ENCODE results near the gene PRKD1.

PRKD1 gene

GRCh38 chr14:29580763-29581162 lies 346.9 kb downstream of the PRKD1 start:
- no peak for DNase-seq (ENCODE audit: low read depth)
- TF ChIP-seq CTCF (conservative IDR thresholded peaks at IDR 0.05; ENCODE audit: control insufficient read depth, insufficient read depth, low read depth, low read length) = no peak
- H3K4me3 ChIP-seq (ENCODE audit: control insufficient read depth, low read depth, low read length) = no peak overlapping the region

GRCh38 chr14:29579838-29580237 lies 347.8 kb downstream of the PRKD1 start:
- no peak for TF ChIP-seq CTCF (conservative IDR thresholded peaks at IDR 0.05; ENCODE audit: control insufficient read depth, insufficient read depth, low read depth, low read length)
- no peak for DNase-seq (ENCODE audit: low read depth)
- H3K4me3 ChIP-seq (ENCODE audit: control insufficient read depth, low read depth, low read length) = no peak overlapping the region

DNA sequence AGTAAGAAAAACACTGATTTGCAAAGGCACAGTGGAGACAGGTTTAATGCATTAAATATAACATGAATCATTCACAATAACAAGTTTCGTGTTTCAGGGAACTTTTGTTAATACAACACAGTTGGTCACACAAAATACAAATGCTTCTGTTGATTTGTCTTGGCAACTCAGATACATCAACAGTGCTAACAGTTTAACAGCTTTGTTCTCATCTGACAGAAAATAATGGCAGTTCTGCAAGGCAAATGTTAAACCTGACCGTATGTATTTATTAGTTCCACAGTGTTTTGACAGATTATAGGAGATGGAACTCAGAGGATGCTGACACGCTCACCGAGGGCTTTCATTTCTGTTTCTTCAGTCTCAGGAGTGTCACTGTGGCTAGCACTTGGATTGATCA lies 350.7 kb downstream of the PRKD1 start:
- TF ChIP-seq CTCF (conservative IDR thresholded peaks at IDR 0.05; ENCODE audit: control insufficient read depth, insufficient read depth, low read depth, low read length) = no peak
- no peak for DNase-seq (ENCODE audit: low read depth)
- H3K4me3 ChIP-seq (ENCODE audit: control insufficient read depth, low read depth, low read length) = no peak overlapping the region

GRCh38 chr14:29569194-29569593 lies 358.5 kb downstream of the PRKD1 start:
- TF ChIP-seq CTCF (conservative IDR thresholded peaks at IDR 0.05; ENCODE audit: control insufficient read depth, insufficient read depth, low read depth, low read length) = no peak
- no peak for DNase-seq (ENCODE audit: low read depth)
- H3K4me3 ChIP-seq (ENCODE audit: control insufficient read depth, low read depth, low read length) = no peak overlapping the region

DNA sequence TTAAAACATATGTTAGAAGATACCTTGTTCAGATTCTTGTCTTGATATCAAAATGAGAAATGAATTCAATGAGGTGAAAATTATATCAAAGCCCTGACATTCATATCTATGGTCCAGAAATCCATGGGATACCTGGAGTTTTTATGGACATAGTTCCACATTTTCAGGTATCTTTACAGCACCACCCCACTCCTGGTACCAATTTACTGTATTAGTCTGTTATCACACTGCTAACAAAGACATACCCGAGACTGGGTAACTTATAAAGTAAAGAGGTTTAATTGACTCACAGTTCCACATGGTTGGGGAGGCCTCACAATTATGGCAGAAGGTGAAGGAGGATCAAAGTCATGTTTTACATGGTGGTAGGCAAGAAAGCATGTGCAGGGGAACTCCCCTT lies 361.5 kb downstream of the PRKD1 start:
- no peak overlapping the region for H3K4me3 ChIP-seq (ENCODE audit: control insufficient read depth, low read depth, low read length)
- no peak for DNase-seq (ENCODE audit: low read depth)
- no peak for TF ChIP-seq CTCF (conservative IDR thresholded peaks at IDR 0.05; ENCODE audit: control insufficient read depth, insufficient read depth, low read depth, low read length)

DNA sequence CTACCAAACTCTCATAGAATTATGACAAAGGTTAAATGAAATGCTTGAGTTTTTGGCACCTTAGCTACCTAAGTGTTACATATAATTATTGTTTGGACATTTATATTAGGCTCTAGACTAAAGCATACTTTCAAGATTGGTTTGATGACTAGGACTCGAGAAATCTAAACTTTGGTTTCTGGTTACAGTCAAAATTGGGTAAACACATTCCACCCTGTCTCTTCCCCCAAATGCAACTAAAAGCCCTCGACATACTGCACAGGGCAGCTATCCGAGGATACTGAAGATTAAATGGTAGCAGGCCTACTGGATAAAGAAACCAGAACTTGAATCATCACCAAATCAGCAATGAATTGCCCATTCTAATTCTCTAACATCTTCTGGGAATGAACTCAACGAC lies 369.1 kb downstream of the PRKD1 start:
- no peak for TF ChIP-seq CTCF (conservative IDR thresholded peaks at IDR 0.05; ENCODE audit: control insufficient read depth, insufficient read depth, low read depth, low read length)
- H3K4me3 ChIP-seq (ENCODE audit: control insufficient read depth, low read depth, low read length) = no peak overlapping the region
- no peak for DNase-seq (ENCODE audit: low read depth)

- H3K4me3 ChIP-seq (ENCODE audit: control insufficient read depth, low read depth, low read length) = no peak overlapping the region
- no peak for DNase-seq (ENCODE audit: low read depth)
- TF ChIP-seq CTCF (conservative IDR thresholded peaks at IDR 0.05; ENCODE audit: control insufficient read depth, insufficient read depth, low read depth, low read length) = no peak
Measured at GRCh38 chr14:29554335-29554734, 373.3 kb downstream of the PRKD1 start.

All from fibroblast of mammary gland (primary cell).